Measurements from ENCODE around the gene UBE2C.

UBE2C gene

GRCh38 chr20:45841407-45842129, 29.1 kb downstream of the UBE2C start:
- no peak for TF ChIP-seq RARB (CRISPR knock-in tag; IDR thresholded peaks at IDR 0.05)
- TF ChIP-seq, protein P1, sequence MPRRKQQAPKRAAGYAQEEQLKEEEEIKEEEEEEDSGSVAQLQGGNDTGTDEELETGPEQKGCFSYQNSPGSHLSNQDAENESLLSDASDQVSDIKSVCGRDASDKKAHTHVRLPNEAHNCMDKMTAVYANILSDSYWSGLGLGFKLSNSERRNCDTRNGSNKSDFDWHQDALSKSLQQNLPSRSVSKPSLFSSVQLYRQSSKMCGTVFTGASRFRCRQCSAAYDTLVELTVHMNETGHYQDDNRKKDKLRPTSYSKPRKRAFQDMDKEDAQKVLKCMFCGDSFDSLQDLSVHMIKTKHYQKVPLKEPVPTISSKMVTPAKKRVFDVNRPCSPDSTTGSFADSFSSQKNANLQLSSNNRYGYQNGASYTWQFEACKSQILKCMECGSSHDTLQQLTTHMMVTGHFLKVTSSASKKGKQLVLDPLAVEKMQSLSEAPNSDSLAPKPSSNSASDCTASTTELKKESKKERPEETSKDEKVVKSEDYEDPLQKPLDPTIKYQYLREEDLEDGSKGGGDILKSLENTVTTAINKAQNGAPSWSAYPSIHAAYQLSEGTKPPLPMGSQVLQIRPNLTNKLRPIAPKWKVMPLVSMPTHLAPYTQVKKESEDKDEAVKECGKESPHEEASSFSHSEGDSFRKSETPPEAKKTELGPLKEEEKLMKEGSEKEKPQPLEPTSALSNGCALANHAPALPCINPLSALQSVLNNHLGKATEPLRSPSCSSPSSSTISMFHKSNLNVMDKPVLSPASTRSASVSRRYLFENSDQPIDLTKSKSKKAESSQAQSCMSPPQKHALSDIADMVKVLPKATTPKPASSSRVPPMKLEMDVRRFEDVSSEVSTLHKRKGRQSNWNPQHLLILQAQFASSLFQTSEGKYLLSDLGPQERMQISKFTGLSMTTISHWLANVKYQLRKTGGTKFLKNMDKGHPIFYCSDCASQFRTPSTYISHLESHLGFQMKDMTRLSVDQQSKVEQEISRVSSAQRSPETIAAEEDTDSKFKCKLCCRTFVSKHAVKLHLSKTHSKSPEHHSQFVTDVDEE (CRISPR knock-in tag; IDR thresholded peaks at IDR 0.05): no peak
- TF ChIP-seq BACH2 (CRISPR knock-in tag; IDR thresholded peaks at IDR 0.05; ENCODE audit: borderline replicate concordance): no peak
- ATAC-seq: no peak

DNA sequence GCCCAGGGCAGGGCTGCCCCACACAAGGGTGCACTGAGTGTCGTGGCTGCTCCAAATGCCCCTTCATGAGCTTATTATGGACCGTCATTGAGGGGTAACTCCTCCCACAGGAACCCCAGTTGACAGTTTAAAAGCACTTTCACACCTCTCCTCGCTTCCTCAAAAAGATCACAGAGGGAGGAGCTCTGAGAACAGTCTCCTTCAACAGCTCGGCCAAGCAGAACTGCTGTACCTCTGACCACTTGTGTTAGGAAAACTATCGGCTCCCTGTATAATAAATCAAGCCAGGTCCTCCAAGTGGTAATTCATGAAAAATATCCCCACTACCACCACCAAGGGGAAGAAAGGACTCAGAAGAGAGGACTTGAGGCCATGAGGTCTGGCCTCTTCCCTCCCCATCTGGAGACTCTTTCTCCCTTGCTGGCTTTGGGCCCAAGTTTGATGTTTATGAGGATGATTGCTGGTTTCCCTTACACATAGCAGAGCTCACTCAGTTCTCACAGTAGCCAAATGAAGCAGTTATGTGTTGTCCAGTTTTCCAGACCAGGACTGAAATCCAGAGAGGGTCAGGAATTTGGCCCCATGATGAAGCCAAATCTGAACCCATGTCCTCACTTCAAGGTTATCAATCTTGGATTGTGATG, 29.8 kb downstream of the UBE2C start:
- TF ChIP-seq ZNF70 (CRISPR knock-in tag; IDR thresholded peaks at IDR 0.05) (no peak), ZNF8 (CRISPR knock-in tag; IDR thresholded peaks at IDR 0.05) (no peak), TOX (CRISPR knock-in tag; IDR thresholded peaks at IDR 0.05; ENCODE audit: borderline replicate concordance) (no peak), RARB (CRISPR knock-in tag; IDR thresholded peaks at IDR 0.05) (no peak), OSR1 (CRISPR knock-in tag; IDR thresholded peaks at IDR 0.05) (no peak), PPARA (CRISPR knock-in tag; IDR thresholded peaks at IDR 0.05; ENCODE audit: borderline replicate concordance) (no peak), TCF4 (CRISPR knock-in tag; IDR thresholded peaks at IDR 0.05; ENCODE audit: borderline replicate concordance) (no peak), PATZ1 (CRISPR knock-in tag; IDR thresholded peaks at IDR 0.05; ENCODE audit: borderline replicate concordance) (no peak), SNAI2 (CRISPR knock-in tag; IDR thresholded peaks at IDR 0.05) (no peak), ARNTL (CRISPR knock-in tag; IDR thresholded peaks at IDR 0.05; ENCODE audit: borderline replicate concordance, low read depth) (no peak), ZFP30 (CRISPR knock-in tag; IDR thresholded peaks at IDR 0.05) (no peak), BACH2 (CRISPR knock-in tag; IDR thresholded peaks at IDR 0.05; ENCODE audit: borderline replicate concordance) (no peak), ESRRG (CRISPR knock-in tag; IDR thresholded peaks at IDR 0.05) (no peak), ZC3H10 (CRISPR knock-in tag; IDR thresholded peaks at IDR 0.05) (no peak), GLIS3 (CRISPR knock-in tag; IDR thresholded peaks at IDR 0.05) (no peak), ZFP3 (CRISPR knock-in tag; IDR thresholded peaks at IDR 0.05) (no peak)
- TF ChIP-seq, protein P2, sequence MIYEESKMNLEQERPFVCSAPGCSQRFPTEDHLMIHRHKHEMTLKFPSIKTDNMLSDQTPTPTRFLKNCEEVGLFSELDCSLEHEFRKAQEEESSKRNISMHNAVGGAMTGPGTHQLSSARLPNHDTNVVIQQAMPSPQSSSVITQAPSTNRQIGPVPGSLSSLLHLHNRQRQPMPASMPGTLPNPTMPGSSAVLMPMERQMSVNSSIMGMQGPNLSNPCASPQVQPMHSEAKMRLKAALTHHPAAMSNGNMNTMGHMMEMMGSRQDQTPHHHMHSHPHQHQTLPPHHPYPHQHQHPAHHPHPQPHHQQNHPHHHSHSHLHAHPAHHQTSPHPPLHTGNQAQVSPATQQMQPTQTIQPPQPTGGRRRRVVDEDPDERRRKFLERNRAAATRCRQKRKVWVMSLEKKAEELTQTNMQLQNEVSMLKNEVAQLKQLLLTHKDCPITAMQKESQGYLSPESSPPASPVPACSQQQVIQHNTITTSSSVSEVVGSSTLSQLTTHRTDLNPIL (CRISPR knock-in tag; IDR thresholded peaks at IDR 0.05; ENCODE audit: low read depth): no peak
- TF ChIP-seq, protein P1 (CRISPR knock-in tag; IDR thresholded peaks at IDR 0.05): no peak
- TF ChIP-seq, protein P3, sequence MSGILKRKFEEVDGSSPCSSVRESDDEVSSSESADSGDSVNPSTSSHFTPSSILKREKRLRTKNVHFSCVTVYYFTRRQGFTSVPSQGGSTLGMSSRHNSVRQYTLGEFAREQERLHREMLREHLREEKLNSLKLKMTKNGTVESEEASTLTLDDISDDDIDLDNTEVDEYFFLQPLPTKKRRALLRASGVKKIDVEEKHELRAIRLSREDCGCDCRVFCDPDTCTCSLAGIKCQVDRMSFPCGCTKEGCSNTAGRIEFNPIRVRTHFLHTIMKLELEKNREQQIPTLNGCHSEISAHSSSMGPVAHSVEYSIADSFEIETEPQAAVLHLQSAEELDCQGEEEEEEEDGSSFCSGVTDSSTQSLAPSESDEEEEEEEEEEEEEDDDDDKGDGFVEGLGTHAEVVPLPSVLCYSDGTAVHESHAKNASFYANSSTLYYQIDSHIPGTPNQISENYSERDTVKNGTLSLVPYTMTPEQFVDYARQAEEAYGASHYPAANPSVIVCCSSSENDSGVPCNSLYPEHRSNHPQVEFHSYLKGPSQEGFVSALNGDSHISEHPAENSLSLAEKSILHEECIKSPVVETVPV (CRISPR knock-in tag; IDR thresholded peaks at IDR 0.05): no peak
- TF ChIP-seq, protein P4, sequence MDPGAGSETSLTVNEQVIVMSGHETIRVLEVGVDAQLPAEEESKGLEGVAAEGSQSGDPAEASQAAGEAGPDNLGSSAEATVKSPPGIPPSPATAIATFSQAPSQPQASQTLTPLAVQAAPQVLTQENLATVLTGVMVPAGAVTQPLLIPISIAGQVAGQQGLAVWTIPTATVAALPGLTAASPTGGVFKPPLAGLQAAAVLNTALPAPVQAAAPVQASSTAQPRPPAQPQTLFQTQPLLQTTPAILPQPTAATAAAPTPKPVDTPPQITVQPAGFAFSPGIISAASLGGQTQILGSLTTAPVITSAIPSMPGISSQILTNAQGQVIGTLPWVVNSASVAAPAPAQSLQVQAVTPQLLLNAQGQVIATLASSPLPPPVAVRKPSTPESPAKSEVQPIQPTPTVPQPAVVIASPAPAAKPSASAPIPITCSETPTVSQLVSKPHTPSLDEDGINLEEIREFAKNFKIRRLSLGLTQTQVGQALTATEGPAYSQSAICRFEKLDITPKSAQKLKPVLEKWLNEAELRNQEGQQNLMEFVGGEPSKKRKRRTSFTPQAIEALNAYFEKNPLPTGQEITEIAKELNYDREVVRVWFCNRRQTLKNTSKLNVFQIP (CRISPR knock-in tag; IDR thresholded peaks at IDR 0.05; ENCODE audit: borderline replicate concordance, low read depth): no peak
- no peak; the same call in 2 of the 3 replicates for ATAC-seq

Data from SK-N-SH treated with all-trans-retinoic acid at 6 μM for 48 hours (cell line).